HG03066 (cell line): Measurements from ENCODE around the gene RAB10.

Experiments used
- ATAC-seq: cut with Tn5 transposase; IDR thresholded peaks from one replicate; pipeline ENCODE4 v1.9.1; 2021; ENCODE audit warnings: low read depth; ENCODE audit not compliant: unreplicated experiment

The RAB10 gene

GRCh38 chr2:26175466-26176278 is 141.8 kb downstream of the RAB10 start:
- no peak for ATAC-seq

DNA sequence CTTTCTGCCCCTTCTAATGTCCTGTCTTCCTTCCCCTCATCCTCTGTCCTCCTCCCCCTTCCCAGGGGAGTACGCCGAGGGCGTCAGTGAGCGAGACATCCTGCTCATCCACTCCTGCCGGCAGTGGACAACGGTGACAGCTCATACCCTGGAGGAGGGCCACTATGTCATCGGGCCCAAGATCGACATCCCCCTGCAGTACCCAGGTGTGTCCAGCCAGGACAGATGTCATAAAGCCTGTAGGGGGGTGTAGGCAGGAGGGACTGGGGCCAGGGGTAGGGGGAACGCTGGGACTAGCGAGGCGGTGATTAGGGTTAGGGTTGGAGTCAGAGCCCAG is 142.4 kb downstream of the RAB10 start:
- no peak for ATAC-seq

DNA sequence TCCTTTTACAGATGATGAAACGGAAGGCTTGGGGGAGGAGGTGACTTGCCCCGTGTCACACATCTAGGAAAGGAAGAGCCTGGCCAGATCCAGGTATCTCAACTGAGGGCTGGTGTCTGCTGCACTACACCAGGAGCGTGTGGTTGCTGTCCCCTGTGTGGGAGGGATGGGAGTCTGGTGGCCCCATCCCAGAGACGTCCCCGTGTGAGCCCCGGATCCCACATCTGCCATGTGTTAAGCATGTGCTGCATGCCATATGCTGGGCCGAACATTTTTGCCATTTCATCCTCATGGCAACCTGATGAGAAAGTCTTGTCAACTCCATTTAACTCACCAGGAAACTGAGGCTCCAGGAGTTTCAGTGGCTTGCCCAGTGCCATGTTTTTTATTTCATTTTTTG is 143.2 kb downstream of the RAB10 start:
- no peak for ATAC-seq

DNA sequence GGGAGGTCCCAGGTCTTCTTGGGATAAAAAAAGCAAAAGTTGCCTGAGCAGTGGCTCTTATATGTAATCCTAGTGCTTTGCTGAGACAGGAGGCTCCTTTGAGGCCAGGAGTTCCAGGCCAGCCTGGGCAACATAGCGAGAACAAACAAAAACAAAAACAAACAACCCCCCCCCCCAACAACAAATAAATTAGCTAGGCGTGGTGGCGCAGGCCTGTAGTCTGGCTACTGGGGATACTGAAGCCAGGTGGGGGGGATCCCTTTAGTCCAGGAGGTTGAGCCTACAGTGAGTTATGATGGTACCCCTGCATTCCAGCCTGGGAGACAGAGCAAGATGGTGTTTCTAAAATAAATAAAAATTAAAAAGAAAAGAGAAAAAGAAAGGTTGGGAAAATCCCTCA is 144.4 kb downstream of the RAB10 start:
- ATAC-seq, result no peak

DNA sequence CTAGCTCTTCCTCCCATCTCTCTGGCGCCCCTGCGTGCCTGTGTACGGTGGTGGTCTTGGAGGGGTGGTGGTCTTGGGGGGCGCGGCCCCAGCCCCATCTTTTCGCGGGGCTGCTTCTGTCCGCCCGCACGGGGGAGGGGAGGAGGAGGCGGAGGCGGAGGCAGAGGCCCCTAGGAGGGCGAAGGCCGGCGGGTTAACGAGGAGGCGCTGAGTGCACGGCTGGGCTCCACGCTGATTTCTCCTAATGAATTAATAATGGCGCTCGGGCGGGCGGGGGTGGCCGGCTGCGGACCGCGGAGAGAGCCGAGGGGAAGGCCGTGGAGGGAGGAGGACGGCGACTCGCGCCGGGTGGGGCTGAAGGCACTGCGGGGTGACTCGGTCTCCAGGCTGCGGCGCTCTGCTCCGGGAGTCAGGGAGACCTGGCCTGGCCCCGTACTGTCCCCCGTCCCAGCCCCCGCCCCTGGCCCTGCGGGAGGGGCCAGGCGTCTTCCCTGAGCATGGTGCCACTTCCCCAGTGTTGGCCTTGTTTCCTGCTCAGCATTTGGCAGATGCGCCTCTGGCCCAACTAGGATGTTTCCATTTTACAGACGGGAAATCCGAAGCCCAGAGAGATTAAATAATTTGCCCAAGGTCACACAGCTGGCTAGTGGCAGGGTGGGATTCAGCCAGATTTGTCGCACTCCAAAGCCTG is 145.0 kb downstream of the RAB10 start:
- no peak for ATAC-seq

DNA sequence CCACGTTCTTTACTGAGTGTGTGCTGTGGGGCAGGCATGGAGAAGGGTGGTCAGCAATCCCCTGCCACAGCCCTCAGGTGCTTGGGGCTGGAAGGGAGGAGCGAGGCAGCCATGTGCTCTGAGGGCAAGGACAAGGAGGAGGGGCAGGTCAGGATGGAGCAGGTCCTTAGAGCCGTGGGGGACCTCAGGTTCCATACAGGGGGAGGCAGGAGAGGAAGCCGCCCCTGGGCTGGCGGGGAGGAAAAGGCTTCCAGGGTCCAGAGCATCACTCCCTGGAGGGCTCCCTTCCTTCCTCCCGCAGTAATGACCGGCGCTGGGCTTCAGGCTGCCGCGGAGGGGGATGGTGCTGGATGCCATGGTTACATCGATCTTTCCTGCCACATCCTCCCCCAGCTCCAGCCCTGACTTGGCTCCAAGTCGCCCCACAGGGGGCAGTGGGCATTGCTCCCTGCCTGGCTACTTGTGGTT is 145.6 kb downstream of the RAB10 start:
- no peak for ATAC-seq

GRCh38 chr2:26182441-26182840 is 148.6 kb downstream of the RAB10 start:
- no peak for ATAC-seq

DNA sequence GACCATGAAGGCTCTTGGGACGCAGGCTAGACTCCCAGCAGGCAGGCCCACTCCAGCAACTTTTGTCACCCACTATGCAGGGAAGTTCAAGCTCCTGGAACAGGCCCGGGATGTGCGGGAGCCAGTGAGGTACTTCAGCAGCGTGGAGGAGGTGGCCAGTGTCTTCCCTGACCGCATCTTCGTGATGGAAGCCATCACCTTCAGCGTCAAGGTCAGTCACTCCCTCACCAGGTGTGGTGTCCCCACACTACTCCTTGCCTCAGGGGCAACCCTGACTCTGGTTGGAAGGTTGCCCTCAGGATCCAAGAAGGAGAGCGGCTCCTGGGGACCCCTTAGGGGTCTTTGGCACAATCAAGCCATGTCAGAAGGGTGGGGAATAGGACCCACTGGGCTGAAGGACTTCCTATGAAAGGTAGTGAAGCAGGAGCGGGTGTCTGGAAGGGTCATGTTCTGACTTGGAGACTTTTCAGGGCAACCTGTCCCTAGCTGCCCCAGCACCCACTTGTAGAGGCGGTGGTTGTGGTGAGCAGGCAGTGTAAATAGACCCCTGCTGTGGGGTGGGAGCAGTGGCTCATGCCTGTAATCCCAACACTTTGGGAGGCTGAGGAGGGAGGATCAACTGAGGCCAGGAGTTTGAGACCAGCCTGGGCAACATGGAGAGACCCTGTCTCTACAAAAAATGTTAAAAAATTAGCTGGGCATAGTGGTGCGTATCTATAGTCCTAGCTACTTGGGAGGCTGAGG is 149.2 kb downstream of the RAB10 start:
- no peak for ATAC-seq

DNA sequence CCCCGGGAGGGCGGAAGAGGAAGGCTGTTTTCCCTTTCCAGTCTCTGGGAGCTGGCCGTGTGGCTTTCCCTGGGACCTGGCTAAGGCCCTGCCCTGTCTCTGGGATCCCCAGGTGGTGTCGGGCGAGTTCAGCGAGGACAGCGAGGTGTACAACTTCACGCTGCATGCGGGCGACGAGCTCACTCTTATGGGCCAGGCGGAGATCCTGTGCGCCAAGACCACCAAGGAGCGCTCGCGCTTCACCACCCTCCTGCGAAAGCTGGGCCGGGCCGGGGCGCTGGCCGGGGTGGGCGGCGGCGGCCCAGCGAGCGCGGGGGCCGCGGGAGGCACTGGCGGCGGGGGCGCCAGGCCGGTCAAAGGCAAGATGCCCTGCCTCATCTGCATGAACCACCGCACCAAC is 150.2 kb downstream of the RAB10 start:
- ATAC-seq, result no peak

DNA sequence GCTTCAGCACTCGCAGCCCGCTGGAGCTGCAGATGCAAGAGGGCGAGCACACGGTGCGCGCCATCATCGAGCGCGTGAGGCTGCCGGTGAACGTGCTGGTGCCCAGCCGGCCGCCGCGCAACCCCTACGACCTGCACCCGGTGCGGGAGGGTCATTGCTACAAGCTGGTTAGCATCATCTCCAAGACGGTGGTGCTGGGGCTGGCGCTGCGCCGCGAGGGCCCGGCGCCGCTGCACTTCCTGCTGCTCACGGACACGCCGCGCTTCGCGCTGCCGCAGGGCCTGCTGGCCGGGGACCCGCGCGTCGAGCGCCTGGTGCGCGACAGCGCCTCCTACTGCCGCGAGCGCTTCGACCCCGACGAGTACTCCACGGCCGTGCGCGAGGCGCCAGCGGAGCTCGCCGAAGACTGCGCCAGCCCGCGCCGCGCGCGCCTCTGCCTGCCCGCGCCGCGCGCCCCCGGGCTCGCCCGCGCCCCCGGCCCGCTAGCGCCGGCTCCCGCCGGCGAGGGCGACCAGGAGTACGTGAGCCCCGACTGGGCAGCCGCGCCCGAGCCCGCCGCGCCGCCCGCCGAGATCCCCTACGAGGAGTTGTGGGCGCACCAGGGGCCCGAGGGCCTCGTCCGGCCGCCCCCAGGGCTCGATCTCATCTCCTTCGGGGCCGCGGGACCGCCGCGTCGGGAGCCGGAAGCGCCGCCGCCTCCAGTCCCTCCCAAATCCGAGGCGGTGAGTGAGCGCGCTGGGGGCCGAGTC is 150.8 kb downstream of the RAB10 start:
- peak; percentile 73 for ATAC-seq

GRCh38 chr2:26185304-26185928 is 151.5 kb downstream of the RAB10 start:
- ATAC-seq, result no peak

GRCh38 chr2:26185954-26186770 is 152.3 kb downstream of the RAB10 start:
- ATAC-seq, result no peak
